Ascending aorta (tissue), 2 donors: ENCODE measurements around the gene ESPNL. TPM values are rescaled to one million over a fixed set of nuclear protein-coding genes. Genes with fewer than 3 reads are reported as not detected.

Experiments
- DNase-seq, 2 donors: peaks; one replicate each; pipeline ENCODE4 v3.0.0-alpha.2; 2019; ENCODE audit warnings: low spot score in 2 of 2
- H3K27ac ChIP-seq, 2 donors: fragments of 200-600 bp; sonication (generic); one replicate each; pipeline ENCODE4 v1.5.1; 2016 to 2017; ENCODE audit warnings: mild to moderate bottlenecking in 1 of 2
- H3K27me3 ChIP-seq: fragments of 200-600 bp; sonication (generic); one replicate; pipeline ENCODE4 v1.5.1; 2017
- H3K36me3 ChIP-seq, 2 donors: fragments of 200-600 bp; sonication (generic); one replicate each; pipeline ENCODE4 v1.5.1; 2016
- H3K4me1 ChIP-seq, 2 donors: fragments of 200-600 bp; sonication (generic); one replicate each; pipeline ENCODE4 v1.5.1; 2016 to 2017; ENCODE audit warnings: mild to moderate bottlenecking in 1 of 2
- H3K4me3 ChIP-seq, 2 donors: fragments of 200-600 bp; sonication (generic); one replicate each; pipeline ENCODE4 v1.5.1; 2016 to 2017; ENCODE audit warnings: mild to moderate bottlenecking in 1 of 2
- H3K9me3 ChIP-seq, 2 donors: fragments of 200-600 bp; sonication (generic); one replicate each; pipeline ENCODE4 v1.5.1; 2016
- CTCF ChIP-seq, 3 experiments: fragments of 200-600 bp in 2 of 3; fragments of 450-650 bp in 1 of 3; sonication (generic) in 2 of 3; IDR thresholded peaks; one replicate each; pipeline ENCODE4 v1.5.1; 2016 to 2019; ENCODE audit warnings: antibody characterized with exemption in 3 of 3, mild to moderate bottlenecking in 1 of 3, moderate library complexity in 1 of 3
- intact Hi-C: fragments of 100-400 bp; cut with DNase I; formaldehyde crosslinking; loops from one replicate; pipeline ENCODE4 v1.15.1; 2023
- total RNA-seq: library from RNA; depleted of rRNA; stranded (reverse); fragments of >200 nt; gene quantifications from one replicate; pipeline ENCODE4 v1.1.0, GENCODE V29; 2016

Gene ESPNL
- total RNA-seq, 1 donor from 2014 or later: not detected

- intact Hi-C loops: no loop called here
Observed at GRCh38 chr2:238174291-238174690, 74.2 kb downstream of the ESPNL start.

GRCh38 chr2:238174701-238175100, 74.6 kb downstream of the ESPNL start:
- DNase-seq: no peak
- H3K9me3 ChIP-seq: no peaks in the 10 kb centered on the region
- H3K4me1 ChIP-seq: peaks cover 6 to 20% of the 10 kb centered on the region in 2 donors
- intact Hi-C loops: no loop called here
- no peak for TF ChIP-seq CTCF (IDR thresholded peaks at IDR 0.05)
- H3K36me3 ChIP-seq: peaks cover 63 to 77% of the 10 kb centered on the region in 2 donors
- no peaks in the 10 kb centered on the region for H3K27me3 ChIP-seq
- H3K27ac ChIP-seq: no peak overlapping the region
- H3K4me3 ChIP-seq: no peak overlapping the region

More at GRCh38 chr2:238174291-238174690, 74.2 kb downstream of the ESPNL start:
- no peak for TF ChIP-seq CTCF (IDR thresholded peaks at IDR 0.05)
- no peak overlapping the region for H3K27ac ChIP-seq
- H3K4me3 ChIP-seq: no peak overlapping the region
- no peak for DNase-seq
- peaks cover 58 to 73% of the 10 kb centered on the region in 2 donors for H3K36me3 ChIP-seq
- no peaks in the 10 kb centered on the region for H3K9me3 ChIP-seq
- H3K4me1 ChIP-seq: peaks cover 6 to 22% of the 10 kb centered on the region in 2 donors
- H3K27me3 ChIP-seq: no peaks in the 10 kb centered on the region

GRCh38 chr2:238176613-238177012, 76.5 kb downstream of the ESPNL start:
- TF ChIP-seq CTCF (IDR thresholded peaks at IDR 0.05): no peak
- Histone ChIP-seq H3K4me3 (no peak overlapping the region), H3K27ac (peak overlapping the region in 1 of 2 donors; percentile 1), H3K9me3 (no peaks in the 10 kb centered on the region), H3K27me3 (no peaks in the 10 kb centered on the region), H3K36me3 (peaks cover 80 to 90% of the 10 kb centered on the region in 2 donors), H3K4me1 (peaks cover 0 to 2% of the 10 kb centered on the region in 2 donors)
- intact Hi-C loops: no loop called here
- no peak for DNase-seq

GRCh38 chr2:238180554-238180953, 80.4 kb downstream of the ESPNL start:
- TF ChIP-seq CTCF (IDR thresholded peaks at IDR 0.05): no peak
- Histone ChIP-seq H3K4me1 (no peaks in the 10 kb centered on the region), H3K36me3 (peaks cover 82 to 88% of the 10 kb centered on the region in 2 donors), H3K9me3 (no peaks in the 10 kb centered on the region), H3K27ac (no peak overlapping the region), H3K27me3 (no peaks in the 10 kb centered on the region), H3K4me3 (no peak overlapping the region)
- intact Hi-C loops: no loop called here
- no peak for DNase-seq

- intact Hi-C loops: no loop called here
- Histone ChIP-seq H3K27me3 (no peaks in the 10 kb centered on the region), H3K4me3 (no peak overlapping the region), H3K9me3 (no peaks in the 10 kb centered on the region), H3K4me1 (no peaks in the 10 kb centered on the region), H3K36me3 (peaks cover 98% of the 10 kb centered on the region in 2 donors), H3K27ac (no peak overlapping the region)
- no peak for DNase-seq
- no peak for TF ChIP-seq CTCF (IDR thresholded peaks at IDR 0.05)
Observed at GRCh38 chr2:238182362-238182761, 82.2 kb downstream of the ESPNL start.

Other genes starting within 250 kb of the ESPNL start
- gene RAMP1, start 240.7 kb upstream of the ESPNL start, total RNA-seq: 191 TPM
- 50.7 TPM for gene UBE2F, start 133.3 kb upstream of the ESPNL start, total RNA-seq
- 87.5 TPM for gene SCLY, start 39.3 kb upstream of the ESPNL start, total RNA-seq
- gene KLHL30, start 38.3 kb downstream of the ESPNL start, total RNA-seq: 28.2 TPM
- 3.3 TPM for gene ERFE, start 58.6 kb downstream of the ESPNL start, total RNA-seq
- gene ILKAP, start 103.4 kb downstream of the ESPNL start, total RNA-seq: 22.6 TPM
- gene HES6, start 139.7 kb downstream of the ESPNL start, total RNA-seq: 117 TPM
- gene PER2, start 188.3 kb downstream of the ESPNL start, total RNA-seq: 21.6 TPM
- 6.1 TPM for gene TRAF3IP1, start 220.2 kb downstream of the ESPNL start, total RNA-seq